H1 (cell line): ENCODE results near the gene NEK4. TPM values are rescaled to one million over a fixed set of nuclear protein-coding genes. Genes with fewer than 3 reads are reported as not detected.

ENCODE experiments used
- CTCF ChIA-PET: fragments of 300-600 bp; sonication (Branson Sonifier 250); formaldehyde crosslinking; loops from one replicate; lab custom pipeline; 2021; ENCODE audit not compliant: partially characterized antibody; lab: Charles Lee
- POLR2A ChIA-PET: fragments of 300-600 bp; sonication (Branson Sonifier 250); formaldehyde crosslinking; loops from one replicate; lab custom pipeline; 2021; ENCODE audit warnings: inconsistent platforms; ENCODE audit not compliant: partially characterized antibody; lab: Charles Lee
- DNase-seq, 2 experiments: peaks; one replicate each; pipeline versions ENCODE4 v3.0.0 to v3.0.0-alpha.2; 2010 to 2022; ENCODE audit warnings: low spot score in 2 of 2, low read depth in 1 of 2, mixed read lengths in 1 of 2
- FAIRE-seq: peaks from 2 replicates; lab custom pipeline; 2011; peaks lifted over from hg19 to GRCh38; lab: Jason Lieb, UNC
- H2AFZ ChIP-seq: 2 replicates; pipeline ENCODE4 v1.8.1; 2012; ENCODE audit warnings: low read length, inconsistent platforms
- H2AK5ac ChIP-seq: 2 replicates; pipeline ENCODE4 v1.6.1; 2013; ENCODE audit warnings: low read depth, low read length
- H2BK120ac ChIP-seq: replicated peaks from 2 replicates; pipeline ENCODE3; 2013; ENCODE audit warnings: low read depth, low read length, inconsistent platforms
- H2BK12ac ChIP-seq: 2 replicates; pipeline ENCODE4 v1.6.1; 2013; ENCODE audit warnings: low read depth, low read length
- H2BK15ac ChIP-seq: 2 replicates; pipeline ENCODE4 v1.6.1; 2013; ENCODE audit warnings: low read length
- H2BK20ac ChIP-seq: 2 replicates; pipeline ENCODE4 v1.6.1; 2013; ENCODE audit warnings: low read length
- H2BK5ac ChIP-seq: 2 replicates; pipeline ENCODE4 v1.6.1; 2013; ENCODE audit warnings: low read depth, low read length
- H3K14ac ChIP-seq: 2 replicates; pipeline ENCODE4 v1.6.1; 2013; ENCODE audit warnings: inconsistent platforms; ENCODE audit not compliant: insufficient read length
- H3K18ac ChIP-seq: 2 replicates; pipeline ENCODE4 v1.6.1; 2013; ENCODE audit warnings: low read length; ENCODE audit errors: extremely low read depth
- H3K23ac ChIP-seq: 2 replicates; pipeline ENCODE4 v1.6.1; 2013; ENCODE audit warnings: inconsistent platforms; ENCODE audit not compliant: insufficient read length
- H3K23me2 ChIP-seq: 2 replicates; pipeline ENCODE4 v1.6.1; 2013; ENCODE audit warnings: low read depth, low read length
- H3K27ac ChIP-seq: 2 replicates; pipeline ENCODE4 v1.6.1; 2011; ENCODE audit warnings: low read depth, low read length, inconsistent platforms
- H3K27me3 ChIP-seq, 4 experiments: replicated peaks in 1 of 4; 1 replicate in 1 of 4; 2 replicates in 3 of 4; pipeline versions ENCODE4 v1.6.1 to v1.8.1; 2011 to 2013; ENCODE audit warnings: low read length in 3 of 4, mild to moderate bottlenecking in 3 of 4, inconsistent platforms in 2 of 4, mixed read lengths in 2 of 4, moderate library complexity in 1 of 4; ENCODE audit not compliant: control insufficient read depth in 3 of 4, insufficient read depth in 3 of 4; ENCODE audit errors: extremely low read depth in 1 of 4
- H3K36me3 ChIP-seq, 4 experiments: 2 replicates each; pipeline versions ENCODE4 v1.6.1 to v1.8.1; 2011 to 2013; ENCODE audit warnings: mild to moderate bottlenecking in 4 of 4, low read length in 3 of 4, moderate library complexity in 2 of 4, control low read depth in 1 of 4, inconsistent platforms in 1 of 4; ENCODE audit not compliant: insufficient read depth in 4 of 4, control insufficient read depth in 2 of 4
- H3K4ac ChIP-seq: replicated peaks from 2 replicates; pipeline ENCODE3; 2013; ENCODE audit warnings: low read length, low read depth, mixed read lengths, inconsistent platforms; ENCODE audit not compliant: insufficient read length
- H3K4me1 ChIP-seq, 4 experiments: replicated peaks in 1 of 4; 1 replicate in 1 of 4; 2 replicates in 3 of 4; pipeline versions ENCODE4 v1.6.1 to v1.8.1; 2011 to 2013; ENCODE audit warnings: low read length in 3 of 4, inconsistent platforms in 2 of 4, mixed read lengths in 1 of 4; ENCODE audit not compliant: insufficient read depth in 4 of 4, control insufficient read depth in 3 of 4
- H3K4me2 ChIP-seq, 2 experiments: 2 replicates each; pipeline versions ENCODE4 v1.6.1 to v1.8.1; 2011 to 2013; ENCODE audit warnings: low read depth in 2 of 2, low read length in 2 of 2, control low read depth in 1 of 2, inconsistent platforms in 1 of 2, mild to moderate bottlenecking in 1 of 2; ENCODE audit not compliant: insufficient read depth in 1 of 2
- H3K4me3 ChIP-seq, 4 experiments: fragments of 200-600, 300-600 bp in 1 of 4; sonication (generic), shearing (Covaris generic), sonication (Bioruptor Twin) in 1 of 4; 2 replicates each; pipeline versions ENCODE4 v1.5.1 to v1.8.1; 2011 to 2016; ENCODE audit warnings: low read length in 4 of 4, low read depth in 3 of 4, control low read depth in 2 of 4, inconsistent platforms in 2 of 4, mild to moderate bottlenecking in 2 of 4, mixed read lengths in 1 of 4, moderate library complexity in 1 of 4; ENCODE audit not compliant: insufficient read depth in 2 of 4; ENCODE audit errors: extremely low read depth in 1 of 4
- H3K56ac ChIP-seq: replicated peaks from 2 replicates; pipeline ENCODE3; 2013; ENCODE audit warnings: low read depth, mild to moderate bottlenecking, mixed read lengths, low read length, inconsistent platforms; ENCODE audit not compliant: insufficient read length
- H3K79me1 ChIP-seq: 2 replicates; pipeline ENCODE4 v1.6.1; 2013; ENCODE audit warnings: low read depth, low read length, control low read depth
- H3K79me2 ChIP-seq, 2 experiments: 2 replicates each; pipeline versions ENCODE4 v1.6.1 to v1.8.1; 2012 to 2013; ENCODE audit warnings: low read length in 2 of 2, mild to moderate bottlenecking in 2 of 2, inconsistent platforms in 1 of 2; ENCODE audit not compliant: insufficient read depth in 2 of 2, control insufficient read depth in 1 of 2
- H3K9ac ChIP-seq, 4 experiments: replicated peaks in 1 of 4; 1 replicate in 1 of 4; 2 replicates in 3 of 4; pipeline versions ENCODE4 v1.6.1 to v1.8.1; 2011 to 2013; ENCODE audit warnings: low read depth in 3 of 4, low read length in 3 of 4, control low read depth in 2 of 4, mild to moderate bottlenecking in 2 of 4, moderate library complexity in 2 of 4, inconsistent platforms in 1 of 4; ENCODE audit errors: extremely low read depth in 1 of 4
- H3K9me3 ChIP-seq, 2 experiments: 2 replicates each; pipeline versions ENCODE4 v1.6.1 to v1.8.1; 2012 to 2013; ENCODE audit warnings: mild to moderate bottlenecking in 2 of 2, moderate library complexity in 2 of 2, control low read depth in 1 of 2, inconsistent platforms in 1 of 2, low read depth in 1 of 2, low read length in 1 of 2, mixed read lengths in 1 of 2; ENCODE audit not compliant: insufficient read depth in 2 of 2
- H4K20me1 ChIP-seq, 2 experiments: replicated peaks in 1 of 2; 2 replicates each; pipeline versions ENCODE3 to v1.8.1; 2011 to 2013; ENCODE audit warnings: inconsistent platforms in 2 of 2, low read length in 2 of 2, mild to moderate bottlenecking in 1 of 2; ENCODE audit not compliant: insufficient read depth in 2 of 2, control insufficient read depth in 1 of 2
- H4K5ac ChIP-seq: 2 replicates; pipeline ENCODE4 v1.6.1; 2013; ENCODE audit warnings: low read length, low read depth, mixed read lengths, inconsistent platforms; ENCODE audit not compliant: insufficient read length
- H4K8ac ChIP-seq: 2 replicates; pipeline ENCODE4 v1.8.0; 2013; ENCODE audit warnings: mild to moderate bottlenecking, moderate library complexity, low read length, inconsistent platforms; ENCODE audit not compliant: insufficient read depth; ENCODE audit errors: extremely low read depth
- H4K91ac ChIP-seq: replicated peaks from 2 replicates; pipeline ENCODE3; 2013; ENCODE audit warnings: low read length, mixed read lengths, inconsistent platforms; ENCODE audit not compliant: insufficient read length
- BACH1 ChIP-seq: IDR thresholded peaks from 2 replicates; pipeline ENCODE4 v1.6.1; 2012; ENCODE audit warnings: low read length, improper control_type of control experiment
- BCL11A ChIP-seq, 2 experiments: IDR thresholded peaks; one replicate each; pipeline ENCODE4 v1.6.1; 2011; ENCODE audit warnings: low read depth in 2 of 2, low read length in 2 of 2, mild to moderate bottlenecking in 2 of 2
- CREB1 ChIP-seq: IDR thresholded peaks from 2 replicates; pipeline ENCODE4 v1.6.1; 2012; ENCODE audit warnings: inconsistent platforms
- POU5F1 ChIP-seq: IDR thresholded peaks from 2 replicates; pipeline ENCODE4 v1.6.1; 2011; ENCODE audit warnings: low read depth, mild to moderate bottlenecking, low read length, moderate library complexity
- SIRT6 ChIP-seq: IDR thresholded peaks from one replicate; pipeline ENCODE4 v1.7.1; 2012; ENCODE audit warnings: low read length, inconsistent platforms
- SIX5 ChIP-seq: IDR thresholded peaks from 2 replicates; pipeline ENCODE4 v1.6.1; 2011; ENCODE audit warnings: mild to moderate bottlenecking, low read depth, low read length
- SP4 ChIP-seq: IDR thresholded peaks from 2 replicates; pipeline ENCODE4 v1.6.1; 2012; ENCODE audit warnings: low read length, inconsistent platforms
- SRF ChIP-seq: IDR thresholded peaks from 2 replicates; pipeline ENCODE4 v1.6.1; 2011; ENCODE audit warnings: mild to moderate bottlenecking, low read depth, low read length, moderate library complexity
- WGBS, 2 experiments: shearing (Covaris generic) in 1 of 2; methylation state at CpG; one replicate each; pipeline versions ENCODE4 v1.1.6 to v1.1.7; 2013 to 2015; ENCODE audit warnings: low lambda C conversion rate in 2 of 2, mixed read lengths in 2 of 2, inconsistent platforms in 1 of 2, low coverage in 1 of 2, missing lambda C conversion rate in 1 of 2; ENCODE audit not compliant: insufficient replicate concordance in 2 of 2, insufficient coverage in 1 of 2, insufficient read length in 1 of 2; ENCODE audit errors: extremely low coverage in 1 of 2, missing lambda C conversion rate in 1 of 2; 5-methylcytosine and 5-hydroxymethylcytosine counted together
- polyA plus RNA-seq, 7 experiments: library from polyadenylated mRNA; depleted of rRNA in 3 of 7; stranded (reverse) in 5 of 7; unstranded in 2 of 7; fragments of >200 nt in 5 of 7; fragments of 200-250 nt in 2 of 7; gene quantifications; 1 replicate in 5 of 7; 2 replicates in 1 of 7; 4 replicates in 1 of 7; pipeline versions ENCODE4 v1.2.1 to v1.2.3, GENCODE V29; 2011 to 2013; ENCODE audit warnings: missing spikeins in 2 of 7, mixed read lengths in 2 of 7
- total RNA-seq: library from RNA; stranded (reverse); fragmentation: NEBNext Ultra II Directional; extraction: Animal tissue kit (Norgen Biotek cat#: 25700); gene quantifications from 2 replicates; pipeline ENCODE4 v1.2.1, GENCODE V29; 2021

Gene NEK4
- total and polyA plus RNA-seq, 2 of the 8 experiments (the other 6 are each of a cell fraction or from before 2014, with no cell fraction given): 7.5 to 40.0 TPM

DNA sequence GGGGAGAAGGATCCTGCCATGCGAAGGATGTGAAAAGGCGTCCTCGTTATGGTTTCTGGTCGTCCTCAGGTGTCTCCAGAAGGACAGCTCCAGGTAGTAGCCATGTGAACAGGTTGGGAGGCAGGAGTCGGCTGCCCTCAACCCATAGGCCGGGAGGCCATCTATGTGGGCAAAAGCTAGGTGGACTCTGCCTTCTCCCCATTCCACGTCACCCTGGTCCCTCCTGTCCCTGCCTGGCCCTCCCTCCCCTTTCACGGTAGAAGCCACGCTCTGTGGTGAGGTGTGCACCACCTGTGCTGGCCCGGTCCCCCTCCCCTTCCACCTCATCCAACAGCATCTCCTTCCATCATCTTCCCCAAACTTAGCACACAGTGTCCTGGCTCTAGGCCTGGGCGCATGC lies 40.2 kb upstream of the NEK4 start:
- Histone ChIP-seq H3K4me2 (no peak overlapping the region), H2BK12ac (no peak overlapping the region), H3K18ac (no peak overlapping the region), H3K9me3 (no peaks in the 10 kb centered on the region), H2BK120ac (no peak overlapping the region), H4K91ac (no peak overlapping the region), H2BK15ac (no peak overlapping the region), H3K36me3 (no peaks in the 10 kb centered on the region), H3K23me2 (peaks cover 5% of the 10 kb centered on the region; the same call in 1 of the 2 replicates), H3K9ac (no peak overlapping the region), H2BK5ac (no peak overlapping the region), H3K4me1 (no peaks in the 10 kb centered on the region), H2AFZ (no peak overlapping the region), H3K27me3 (no peaks in the 10 kb centered on the region; a peak in 1 of 7 replicates), H2BK20ac (no peak overlapping the region), H3K56ac (no peak overlapping the region), H3K4ac (no peak overlapping the region), H3K27ac (no peak overlapping the region), H3K79me2 (no peaks in the 10 kb centered on the region), H4K5ac (no peak overlapping the region), H2AK5ac (no peak overlapping the region), H4K8ac (no peak overlapping the region), H3K79me1 (no peaks in the 10 kb centered on the region), H3K4me3 (no peak overlapping the region), H3K14ac (no peak overlapping the region), H3K23ac (no peak overlapping the region), H4K20me1 (no peaks in the 10 kb centered on the region)
- ChIA-PET POLR2A (no interaction called here), CTCF (interaction anchor here (0.6 to 7.5 kb wide), 8 partner anchors 8 to 436 kb away, joined by 3 to 86 read pairs (median 6); no protein-coding TSS in a partner anchor)
- DNase-seq: no peak
- 96% methylated on average over 11 of the region's 11 CpGs; no CpG with 5 or more reads in 1 of the 2 experiments for WGBS, 2 experiments
- TF ChIP-seq BCL11A (IDR thresholded peaks at IDR 0.05; ENCODE audit: low read depth in 2 of 2, low read length in 2 of 2) (no peak), SIX5 (no peak), CREB1 (no peak), SP4 (no peak), BACH1 (no peak), POU5F1 (no peak), SIRT6 (no peak), SRF (no peak)
- no peak for FAIRE-seq
